ENCODE measurements around the gene HSF5.
A peak's percentile ranks its signal among the peaks of the same experiment; 100 is the strongest.

The HSF5 gene

GRCh38 chr17:58530655-58531054, 42.4 kb upstream of the HSF5 start:
- H3K27me3 ChIP-seq (ENCODE audit: control insufficient read depth in 1 of 2, insufficient read depth in 2 of 2, low read length in 2 of 2): no peaks in the 10 kb centered on the region
- no peaks in the 10 kb centered on the region for H3K9me3 ChIP-seq (ENCODE audit: low read length)
- H3K4me3 ChIP-seq (ENCODE audit: low read depth in 1 of 2, low read length in 2 of 2): no peak overlapping the region
- H3K9ac ChIP-seq (ENCODE audit: low read length): no peak overlapping the region
- no peak overlapping the region for H3K27ac ChIP-seq (ENCODE audit: low read depth, low read length)
- H3K4me1 ChIP-seq (ENCODE audit: insufficient read depth, low read length): peaks cover 7% of the 10 kb centered on the region
- no peaks in the 10 kb centered on the region for H3K36me3 ChIP-seq (ENCODE audit: insufficient read depth, low read length)

- peaks cover 7% of the 10 kb centered on the region for H3K4me1 ChIP-seq (ENCODE audit: insufficient read depth, low read length)
- H3K27me3 ChIP-seq (ENCODE audit: control insufficient read depth in 1 of 2, insufficient read depth in 2 of 2, low read length in 2 of 2): no peaks in the 10 kb centered on the region
- H3K36me3 ChIP-seq (ENCODE audit: insufficient read depth, low read length): no peaks in the 10 kb centered on the region
- H3K9ac ChIP-seq (ENCODE audit: low read length): no peak overlapping the region
- H3K9me3 ChIP-seq (ENCODE audit: low read length): no peaks in the 10 kb centered on the region
- no peak overlapping the region for H3K27ac ChIP-seq (ENCODE audit: low read depth, low read length)
- H3K4me3 ChIP-seq (ENCODE audit: low read depth in 1 of 2, low read length in 2 of 2): no peak overlapping the region
These were observed 41.1 kb upstream of the HSF5 start for GRCh38 chr17:58529275-58529674.

- H3K36me3 ChIP-seq (ENCODE audit: insufficient read depth, low read length): no peaks in the 10 kb centered on the region
- no peak overlapping the region for H3K9ac ChIP-seq (ENCODE audit: low read length)
- H3K4me3 ChIP-seq (ENCODE audit: low read depth in 1 of 2, low read length in 2 of 2): no peak overlapping the region
- H3K27ac ChIP-seq (ENCODE audit: low read depth, low read length): no peak overlapping the region
- no peaks in the 10 kb centered on the region for H3K9me3 ChIP-seq (ENCODE audit: low read length)
- no peaks in the 10 kb centered on the region for H3K27me3 ChIP-seq (ENCODE audit: control insufficient read depth in 1 of 2, insufficient read depth in 2 of 2, low read length in 2 of 2)
- H3K4me1 ChIP-seq (ENCODE audit: insufficient read depth, low read length): peaks cover 7% of the 10 kb centered on the region
These were observed 40.2 kb upstream of the HSF5 start for GRCh38 chr17:58528443-58528842.

- Histone ChIP-seq H3K9ac (ENCODE audit: low read length) (no peak overlapping the region), H3K4me1 (ENCODE audit: insufficient read depth, low read length) (peaks cover 7% of the 10 kb centered on the region)
These were observed 39.7 kb upstream of the HSF5 start for GRCh38 chr17:58527949-58528348.

DNA sequence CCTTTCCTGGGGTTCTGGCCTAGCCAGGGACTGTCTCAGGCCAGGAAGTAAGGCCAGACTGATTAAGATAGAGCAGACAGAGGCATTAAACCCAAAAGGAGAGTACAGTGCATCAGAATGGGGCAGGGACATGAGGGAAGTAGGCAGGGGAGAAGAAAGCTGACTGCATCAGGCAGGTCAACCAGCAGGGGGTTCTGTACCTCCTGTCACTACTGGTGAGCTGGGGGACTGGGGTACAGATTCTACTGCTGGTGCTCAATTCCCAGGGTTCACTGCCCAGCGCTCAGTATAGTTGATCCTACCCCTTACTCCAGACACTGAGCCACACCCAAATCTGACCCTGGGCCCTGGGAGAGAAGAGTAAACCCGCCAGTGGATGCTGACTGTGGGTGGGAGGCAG, 39.1 kb upstream of the HSF5 start:
- Histone ChIP-seq H3K27me3 (ENCODE audit: control insufficient read depth in 1 of 2, insufficient read depth in 2 of 2, low read length in 2 of 2) (no peaks in the 10 kb centered on the region), H3K4me1 (ENCODE audit: insufficient read depth, low read length) (peaks cover 3% of the 10 kb centered on the region), H3K9me3 (ENCODE audit: low read length) (no peaks in the 10 kb centered on the region), H3K4me3 (ENCODE audit: low read depth in 1 of 2, low read length in 2 of 2) (no peak overlapping the region), H3K27ac (ENCODE audit: low read depth, low read length) (no peak overlapping the region), H3K9ac (ENCODE audit: low read length) (no peak overlapping the region), H3K36me3 (ENCODE audit: insufficient read depth, low read length) (no peaks in the 10 kb centered on the region)

More at GRCh38 chr17:58527949-58528348, 39.7 kb upstream of the HSF5 start:
- no peak overlapping the region for H3K4me3 ChIP-seq (ENCODE audit: low read depth in 1 of 2, low read length in 2 of 2)
- H3K27me3 ChIP-seq (ENCODE audit: control insufficient read depth in 1 of 2, insufficient read depth in 2 of 2, low read length in 2 of 2): no peaks in the 10 kb centered on the region
- H3K27ac ChIP-seq (ENCODE audit: low read depth, low read length): no peak overlapping the region
- H3K9me3 ChIP-seq (ENCODE audit: low read length): no peaks in the 10 kb centered on the region
- no peaks in the 10 kb centered on the region for H3K36me3 ChIP-seq (ENCODE audit: insufficient read depth, low read length)

- H3K4me1 ChIP-seq (ENCODE audit: insufficient read depth, low read length): no peaks in the 10 kb centered on the region
- H3K9me3 ChIP-seq (ENCODE audit: low read length): no peaks in the 10 kb centered on the region
- H3K9ac ChIP-seq (ENCODE audit: low read length): no peak overlapping the region
- no peak overlapping the region for H3K27ac ChIP-seq (ENCODE audit: low read depth, low read length)
- H3K27me3 ChIP-seq (ENCODE audit: control insufficient read depth in 1 of 2, insufficient read depth in 2 of 2, low read length in 2 of 2): no peaks in the 10 kb centered on the region
- H3K4me3 ChIP-seq (ENCODE audit: low read depth in 1 of 2, low read length in 2 of 2): no peak overlapping the region
- no peaks in the 10 kb centered on the region for H3K36me3 ChIP-seq (ENCODE audit: insufficient read depth, low read length)
These were observed 37.0 kb upstream of the HSF5 start for GRCh38 chr17:58525239-58525638.

- Histone ChIP-seq H3K4me1 (ENCODE audit: insufficient read depth, low read length) (peaks cover 12% of the 10 kb centered on the region), H3K9me3 (ENCODE audit: low read length) (no peaks in the 10 kb centered on the region), H3K27me3 (ENCODE audit: control insufficient read depth in 1 of 2, insufficient read depth in 2 of 2, low read length in 2 of 2) (no peaks in the 10 kb centered on the region), H3K9ac (ENCODE audit: low read length) (no peak overlapping the region), H3K36me3 (ENCODE audit: insufficient read depth, low read length) (no peaks in the 10 kb centered on the region), H3K27ac (ENCODE audit: low read depth, low read length) (no peak overlapping the region), H3K4me3 (ENCODE audit: low read depth in 1 of 2, low read length in 2 of 2) (no peak overlapping the region)
These were observed 33.5 kb upstream of the HSF5 start for GRCh38 chr17:58521680-58522079.

DNA sequence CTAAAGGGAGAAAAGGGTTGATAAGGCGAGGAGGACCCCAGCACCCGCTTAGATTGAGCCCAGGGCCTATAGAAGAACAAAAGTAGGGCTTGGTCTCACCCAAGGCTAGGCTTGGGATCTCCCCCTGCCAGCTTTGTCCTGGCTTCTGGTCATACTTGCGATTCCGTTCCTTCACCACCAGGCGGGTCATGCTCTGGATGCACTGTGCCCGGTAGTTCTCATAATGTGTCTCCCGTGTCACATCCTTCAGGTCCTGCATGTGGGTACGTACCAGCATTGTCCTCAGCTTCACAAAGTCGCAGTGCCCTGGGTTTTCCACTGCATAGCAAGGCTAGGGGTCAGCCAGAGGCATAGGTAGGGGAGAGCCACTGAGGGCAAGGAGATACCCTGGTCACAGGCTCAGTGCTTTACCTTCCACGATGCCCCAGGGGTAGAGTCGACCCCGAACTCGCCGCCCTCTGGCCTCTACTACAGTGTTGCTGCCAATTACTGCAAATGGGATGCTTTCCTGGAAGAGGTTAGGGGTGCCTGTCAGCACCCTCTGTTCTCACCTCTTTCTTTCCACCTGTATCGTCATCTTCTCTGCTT, 32.7 kb upstream of the HSF5 start:
- H3K4me1 ChIP-seq (ENCODE audit: insufficient read depth, low read length): peaks cover 14% of the 10 kb centered on the region
- no peaks in the 10 kb centered on the region for H3K36me3 ChIP-seq (ENCODE audit: insufficient read depth, low read length)
- no peaks in the 10 kb centered on the region for H3K9me3 ChIP-seq (ENCODE audit: low read length)
- no peak overlapping the region for H3K9ac ChIP-seq (ENCODE audit: low read length)
- no peaks in the 10 kb centered on the region for H3K27me3 ChIP-seq (ENCODE audit: control insufficient read depth in 1 of 2, insufficient read depth in 2 of 2, low read length in 2 of 2)
- H3K27ac ChIP-seq (ENCODE audit: low read depth, low read length): no peak overlapping the region
- H3K4me3 ChIP-seq (ENCODE audit: low read depth in 1 of 2, low read length in 2 of 2): no peak overlapping the region

- Histone ChIP-seq H3K27me3 (ENCODE audit: control insufficient read depth in 1 of 2, insufficient read depth in 2 of 2, low read length in 2 of 2) (no peaks in the 10 kb centered on the region), H3K4me3 (ENCODE audit: low read depth in 1 of 2, low read length in 2 of 2) (peak overlapping the region; percentile 75 to 97), H3K9me3 (ENCODE audit: low read length) (no peaks in the 10 kb centered on the region), H3K4me1 (ENCODE audit: insufficient read depth, low read length) (peaks cover 31% of the 10 kb centered on the region), H3K27ac (ENCODE audit: low read depth, low read length) (peak overlapping the region; percentile 90), H3K36me3 (ENCODE audit: insufficient read depth, low read length) (no peaks in the 10 kb centered on the region), H3K9ac (ENCODE audit: low read length) (peak overlapping the region; percentile 68)
These were observed 29.9 kb upstream of the HSF5 start for GRCh38 chr17:58517928-58518609.

DNA sequence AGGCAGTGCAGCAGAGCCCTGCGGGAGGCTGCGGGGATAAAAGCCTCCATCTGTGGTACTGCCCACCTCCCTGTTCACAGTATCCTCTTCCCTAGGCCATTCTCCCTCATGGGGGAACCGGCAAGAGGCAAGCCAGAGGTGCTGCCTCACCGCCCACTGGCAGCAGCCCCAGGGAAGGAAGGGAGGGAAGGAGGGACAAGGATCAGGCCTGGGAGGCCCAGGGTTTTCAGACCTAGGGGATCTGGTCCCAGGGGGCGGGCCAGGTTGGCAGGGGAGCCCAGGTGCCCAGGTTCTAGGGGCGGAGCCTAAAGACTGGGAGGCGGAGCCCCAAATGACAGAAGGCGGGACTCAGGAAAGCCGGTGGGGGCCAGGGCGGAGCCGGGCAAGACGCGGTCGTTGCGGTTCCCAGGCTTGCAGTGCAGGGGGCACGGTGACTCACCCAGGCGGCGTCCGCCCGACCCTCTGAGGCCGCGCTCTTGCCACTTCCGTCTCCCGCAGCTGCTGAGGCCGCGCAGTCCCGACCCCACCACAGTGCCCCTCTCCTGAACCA, 29.2 kb upstream of the HSF5 start:
- Histone ChIP-seq H3K36me3 (ENCODE audit: insufficient read depth, low read length) (no peaks in the 10 kb centered on the region), H3K4me1 (ENCODE audit: insufficient read depth, low read length) (peaks cover 31% of the 10 kb centered on the region), H3K27ac (ENCODE audit: low read depth, low read length) (peak overlapping the region; percentile 84), H3K27me3 (ENCODE audit: control insufficient read depth in 1 of 2, insufficient read depth in 2 of 2, low read length in 2 of 2) (no peaks in the 10 kb centered on the region), H3K4me3 (ENCODE audit: low read depth in 1 of 2, low read length in 2 of 2) (peak overlapping the region; percentile 75 to 79), H3K9me3 (ENCODE audit: low read length) (no peaks in the 10 kb centered on the region), H3K9ac (ENCODE audit: low read length) (peak overlapping the region; percentile 45)

GRCh38 chr17:58516644-58517377, 28.6 kb upstream of the HSF5 start:
- H3K27me3 ChIP-seq (ENCODE audit: control insufficient read depth in 1 of 2, insufficient read depth in 2 of 2, low read length in 2 of 2): no peaks in the 10 kb centered on the region
- peak overlapping the region; percentile 45 for H3K9ac ChIP-seq (ENCODE audit: low read length)
- peaks cover 3% of the 10 kb centered on the region for H3K36me3 ChIP-seq (ENCODE audit: insufficient read depth, low read length)
- peak overlapping the region; percentile 84 for H3K27ac ChIP-seq (ENCODE audit: low read depth, low read length)
- H3K4me3 ChIP-seq (ENCODE audit: low read depth in 1 of 2, low read length in 2 of 2): peak overlapping the region; percentile 75 to 79
- peaks cover 31% of the 10 kb centered on the region for H3K4me1 ChIP-seq (ENCODE audit: insufficient read depth, low read length)
- H3K9me3 ChIP-seq (ENCODE audit: low read length): no peaks in the 10 kb centered on the region

Measured in muscle layer of colon (tissue), 2 donors.